T-helper 22 cell (primary cell): ENCODE results near the gene MCF2L2.
"Not testable (repeated sequence)": the region's sequence is repeated elsewhere in the genome, so short reads cannot be mapped to it uniquely, and the experiment has no call there.

Source experiments
- DNase-seq: peaks from one replicate; pipeline ENCODE4 v3.0.0-alpha.2; 2020; ENCODE audit warnings: low read depth

Gene MCF2L2

GRCh38 chr3:183230251-183230650 is 198.2 kb downstream of the MCF2L2 start:
- not testable (repeated sequence) for DNase-seq

- DNase-seq = no peak
Observed at GRCh38 chr3:183229178-183229577, 199.2 kb downstream of the MCF2L2 start.

GRCh38 chr3:183227586-183227985 is 200.8 kb downstream of the MCF2L2 start:
- no peak for DNase-seq

GRCh38 chr3:183226333-183226890 is 202.0 kb downstream of the MCF2L2 start:
- DNase-seq = no peak

- DNase-seq = no peak
Observed at GRCh38 chr3:183224180-183224970, 204.0 kb downstream of the MCF2L2 start.

- DNase-seq = no peak
Observed at GRCh38 chr3:183222631-183223235, 205.7 kb downstream of the MCF2L2 start.

- no peak for DNase-seq
Observed at GRCh38 chr3:183220828-183221227, 207.6 kb downstream of the MCF2L2 start.

- no peak for DNase-seq
Observed at GRCh38 chr3:183218826-183219225, 209.6 kb downstream of the MCF2L2 start.

- DNase-seq = no peak
Observed at GRCh38 chr3:183217548-183218332, 210.7 kb downstream of the MCF2L2 start.

GRCh38 chr3:183215591-183216202 is 212.7 kb downstream of the MCF2L2 start:
- no peak for DNase-seq

GRCh38 chr3:183214277-183214612 is 214.2 kb downstream of the MCF2L2 start:
- DNase-seq = no peak

- DNase-seq = no peak
Observed at GRCh38 chr3:183213415-183214276, 214.8 kb downstream of the MCF2L2 start.

- no peak for DNase-seq
Observed at GRCh38 chr3:183212565-183212964, 215.9 kb downstream of the MCF2L2 start.

- no peak for DNase-seq
Observed at GRCh38 chr3:183212096-183212495, 216.3 kb downstream of the MCF2L2 start.

GRCh38 chr3:183211352-183211751 is 217.1 kb downstream of the MCF2L2 start:
- no peak for DNase-seq

GRCh38 chr3:183210862-183211341 is 217.5 kb downstream of the MCF2L2 start:
- DNase-seq = no peak

- no peak for DNase-seq
Observed at GRCh38 chr3:183210341-183210740, 218.1 kb downstream of the MCF2L2 start.

GRCh38 chr3:183208800-183209199 is 219.6 kb downstream of the MCF2L2 start:
- no peak for DNase-seq

- DNase-seq = no peak
Observed at GRCh38 chr3:183208260-183208659, 220.2 kb downstream of the MCF2L2 start.

- DNase-seq = no peak
Observed at GRCh38 chr3:183203670-183204069, 224.7 kb downstream of the MCF2L2 start.
